ENCODE measurements around the gene FAM234B.

FAM234B gene

DNA sequence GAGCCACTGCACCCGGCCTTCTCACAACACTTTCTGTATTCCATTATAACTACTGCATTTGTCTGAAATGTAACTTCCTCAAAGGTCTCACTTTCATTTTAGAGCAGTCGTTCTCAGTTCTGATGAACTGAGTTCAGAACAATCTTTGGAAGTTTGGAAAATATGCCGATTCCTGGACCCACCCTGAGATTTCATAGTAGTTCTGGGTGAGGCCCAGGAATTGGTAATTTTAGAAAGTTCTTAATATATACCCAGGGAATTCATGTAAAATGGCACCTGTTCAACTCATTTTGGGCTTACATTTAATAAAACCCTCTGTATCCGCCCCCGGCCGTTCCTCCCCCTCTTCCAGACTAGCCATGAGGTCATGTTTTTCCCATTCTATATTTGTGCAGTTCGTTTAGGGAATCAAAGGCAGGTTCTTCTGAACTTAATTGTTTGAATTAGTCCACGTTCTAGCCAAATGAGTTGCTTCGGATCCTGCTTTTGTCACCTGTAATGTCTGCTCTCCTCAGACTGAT, 53.4 kb downstream of the FAM234B start:
- H3K4me1 ChIP-seq (ENCODE audit: insufficient read depth, low read length, poor library complexity, severe bottlenecking) = peaks cover 44% of the 10 kb centered on the region

GRCh38 chr12:13099066-13099843, 55.1 kb downstream of the FAM234B start:
- Histone ChIP-seq H3K9me2 (replicated peaks; ENCODE audit: low read depth, low read length) (no peaks in the 10 kb centered on the region), H2AFZ (ENCODE audit: low read length) (peak overlapping the region; percentile 13; the same call in 1 of the 2 replicates), H3F3A (ENCODE audit: low read depth) (peaks cover 20% of the 10 kb centered on the region), H3K27me3 (ENCODE audit: insufficient read depth, low read length, poor library complexity, severe bottlenecking) (no peaks in the 10 kb centered on the region), H3K4me3 (ENCODE audit: low read length, poor library complexity, severe bottlenecking) (peak overlapping the region; percentile 51), H3K4me1 (ENCODE audit: insufficient read depth, low read length, poor library complexity, severe bottlenecking) (peaks cover 56% of the 10 kb centered on the region), H3K79me2 (ENCODE audit: insufficient read depth, low read length) (no peaks in the 10 kb centered on the region), H3K36me3 (ENCODE audit: insufficient read depth, low read length) (no peaks in the 10 kb centered on the region), H3K9me3 (ENCODE audit: insufficient read depth, low read depth, low read length) (no peaks in the 10 kb centered on the region), H3K9ac (ENCODE audit: low read depth, low read length, poor library complexity, severe bottlenecking) (peak overlapping the region; percentile 55), H3K4me2 (ENCODE audit: low read depth, low read length, poor library complexity, severe bottlenecking) (peak overlapping the region; percentile 78), H4K20me1 (ENCODE audit: insufficient read depth, low read length, poor library complexity, severe bottlenecking) (no peaks in the 10 kb centered on the region)
- TF ChIP-seq, protein P1, sequence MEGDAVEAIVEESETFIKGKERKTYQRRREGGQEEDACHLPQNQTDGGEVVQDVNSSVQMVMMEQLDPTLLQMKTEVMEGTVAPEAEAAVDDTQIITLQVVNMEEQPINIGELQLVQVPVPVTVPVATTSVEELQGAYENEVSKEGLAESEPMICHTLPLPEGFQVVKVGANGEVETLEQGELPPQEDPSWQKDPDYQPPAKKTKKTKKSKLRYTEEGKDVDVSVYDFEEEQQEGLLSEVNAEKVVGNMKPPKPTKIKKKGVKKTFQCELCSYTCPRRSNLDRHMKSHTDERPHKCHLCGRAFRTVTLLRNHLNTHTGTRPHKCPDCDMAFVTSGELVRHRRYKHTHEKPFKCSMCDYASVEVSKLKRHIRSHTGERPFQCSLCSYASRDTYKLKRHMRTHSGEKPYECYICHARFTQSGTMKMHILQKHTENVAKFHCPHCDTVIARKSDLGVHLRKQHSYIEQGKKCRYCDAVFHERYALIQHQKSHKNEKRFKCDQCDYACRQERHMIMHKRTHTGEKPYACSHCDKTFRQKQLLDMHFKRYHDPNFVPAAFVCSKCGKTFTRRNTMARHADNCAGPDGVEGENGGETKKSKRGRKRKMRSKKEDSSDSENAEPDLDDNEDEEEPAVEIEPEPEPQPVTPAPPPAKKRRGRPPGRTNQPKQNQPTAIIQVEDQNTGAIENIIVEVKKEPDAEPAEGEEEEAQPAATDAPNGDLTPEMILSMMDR (conservative IDR thresholded peaks at IDR 0.05; ENCODE audit: low read length) = no peak
- no peak for TF ChIP-seq EZH2phosphoT487 (IDR thresholded peaks at IDR 0.05; ENCODE audit: borderline replicate concordance)

More for the DNA sequence above, 53.4 kb downstream of the FAM234B start:
- Histone ChIP-seq H3K9me3 (ENCODE audit: insufficient read depth, low read depth, low read length) (no peaks in the 10 kb centered on the region), H3K9me2 (replicated peaks; ENCODE audit: low read depth, low read length) (no peaks in the 10 kb centered on the region), H2AFZ (ENCODE audit: low read length) (peak overlapping the region; percentile 39; the same call in 1 of the 2 replicates), H3K36me3 (ENCODE audit: insufficient read depth, low read length) (no peaks in the 10 kb centered on the region), H3K79me2 (ENCODE audit: insufficient read depth, low read length) (no peaks in the 10 kb centered on the region), H4K20me1 (ENCODE audit: insufficient read depth, low read length, poor library complexity, severe bottlenecking) (no peaks in the 10 kb centered on the region), H3K9ac (ENCODE audit: low read depth, low read length, poor library complexity, severe bottlenecking) (peak overlapping the region; percentile 55), H3K4me2 (ENCODE audit: low read depth, low read length, poor library complexity, severe bottlenecking) (peak overlapping the region; percentile 78), H3F3A (ENCODE audit: low read depth) (peaks cover 20% of the 10 kb centered on the region), H3K27me3 (ENCODE audit: insufficient read depth, low read length, poor library complexity, severe bottlenecking) (no peaks in the 10 kb centered on the region), H3K4me3 (ENCODE audit: low read length, poor library complexity, severe bottlenecking) (no peak overlapping the region)
- TF ChIP-seq, protein P1 (conservative IDR thresholded peaks at IDR 0.05; ENCODE audit: low read length) = no peak
- no peak for TF ChIP-seq EZH2phosphoT487 (IDR thresholded peaks at IDR 0.05; ENCODE audit: borderline replicate concordance)

DNA sequence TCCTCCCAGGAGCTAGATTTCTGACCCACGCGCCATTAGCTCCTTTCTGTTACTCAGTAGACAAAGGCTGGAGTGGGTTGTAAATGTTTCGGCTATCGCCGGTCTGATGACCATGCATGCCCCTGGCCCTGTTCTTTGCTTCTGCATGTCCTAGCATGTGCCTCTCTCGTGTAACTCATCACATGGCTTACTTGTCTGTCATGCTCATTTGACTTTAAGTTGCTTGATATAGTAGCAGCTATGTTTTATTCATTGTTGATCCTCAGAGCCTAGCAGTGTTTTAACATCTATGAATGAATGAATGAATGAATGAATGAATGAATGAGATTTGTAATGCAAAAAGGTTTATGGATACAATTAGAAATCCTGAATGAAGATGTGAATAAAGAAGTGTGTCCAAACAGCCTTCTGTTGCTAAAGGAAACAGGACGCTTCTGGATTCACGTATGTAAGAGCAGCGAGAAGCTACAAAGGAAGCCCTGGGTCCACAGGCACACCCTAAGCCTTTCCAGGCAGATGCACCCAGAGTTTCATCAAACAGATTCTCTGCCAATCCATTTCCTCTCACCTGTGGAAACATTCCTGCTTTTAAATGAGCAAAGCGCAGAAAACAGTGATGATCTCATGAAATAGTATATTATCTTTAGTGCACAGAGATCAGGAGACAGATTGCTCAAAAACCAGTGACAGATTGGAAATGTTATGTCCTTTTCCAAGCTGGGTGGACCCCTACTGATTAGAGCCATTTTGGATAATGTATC, 55.8 kb downstream of the FAM234B start:
- Histone ChIP-seq H3K4me2 (ENCODE audit: low read depth, low read length, poor library complexity, severe bottlenecking) (peak overlapping the region; percentile 78), H3K27me3 (ENCODE audit: insufficient read depth, low read length, poor library complexity, severe bottlenecking) (no peaks in the 10 kb centered on the region), H3K9ac (ENCODE audit: low read depth, low read length, poor library complexity, severe bottlenecking) (peak overlapping the region; percentile 55), H4K20me1 (ENCODE audit: insufficient read depth, low read length, poor library complexity, severe bottlenecking) (no peaks in the 10 kb centered on the region), H3F3A (ENCODE audit: low read depth) (peaks cover 20% of the 10 kb centered on the region), H3K9me2 (replicated peaks; ENCODE audit: low read depth, low read length) (no peaks in the 10 kb centered on the region), H3K4me3 (ENCODE audit: low read length, poor library complexity, severe bottlenecking) (peak overlapping the region; percentile 70), H3K9me3 (ENCODE audit: insufficient read depth, low read depth, low read length) (no peaks in the 10 kb centered on the region), H3K4me1 (ENCODE audit: insufficient read depth, low read length, poor library complexity, severe bottlenecking) (peaks cover 56% of the 10 kb centered on the region), H2AFZ (ENCODE audit: low read length) (no peak overlapping the region), H3K36me3 (ENCODE audit: insufficient read depth, low read length) (no peaks in the 10 kb centered on the region), H3K79me2 (ENCODE audit: insufficient read depth, low read length) (no peaks in the 10 kb centered on the region)
- TF ChIP-seq EZH2phosphoT487 (IDR thresholded peaks at IDR 0.05; ENCODE audit: borderline replicate concordance) = no peak
- TF ChIP-seq, protein P1 (conservative IDR thresholded peaks at IDR 0.05; ENCODE audit: low read length) = no peak
